Urinary bladder (tissue), 4 donors: Measurements from ENCODE around the gene PPP2R5E. TPM values are rescaled to one million over a fixed set of nuclear protein-coding genes. Genes with fewer than 3 reads are reported as not detected.

ENCODE experiments used
- DNase-seq: peaks from one replicate; pipeline ENCODE4 v3.0.0-alpha.2; 2015; ENCODE audit errors: extremely low spot score
- H3K27ac ChIP-seq: one replicate; pipeline ENCODE4 v1.5.1; 2013; ENCODE audit warnings: low read depth, mild to moderate bottlenecking, moderate library complexity
- H3K36me3 ChIP-seq: one replicate; pipeline ENCODE4 v1.6.1; 2013; ENCODE audit warnings: mild to moderate bottlenecking, moderate library complexity; ENCODE audit not compliant: insufficient read depth
- H3K4me1 ChIP-seq: one replicate; pipeline ENCODE4 v1.6.1; 2013; ENCODE audit warnings: mild to moderate bottlenecking, moderate library complexity; ENCODE audit not compliant: insufficient read depth
- H3K4me3 ChIP-seq: one replicate; pipeline ENCODE4 v1.5.1; 2013; ENCODE audit warnings: low read depth, low read length
- WGBS: extraction: QIAGEN DNeasy Blood & Tissue Kit; methylation state at CpG from one replicate; pipeline ENCODE4 v1.1.7; 2013; 5-methylcytosine and 5-hydroxymethylcytosine counted together
- polyA plus RNA-seq: library from polyadenylated mRNA; stranded (reverse); fragments of 200-250 nt; gene quantifications from one replicate; pipeline ENCODE4 v1.2.3, GENCODE V29; 2013
- small RNA-seq: library from RNA; depleted of rRNA; stranded (forward); fragments of <200 nt; gene quantifications from one replicate; pipeline ENCODE3, GENCODE V24; 2014
- total RNA-seq: library from RNA; depleted of rRNA; stranded (reverse); fragments of >200 nt; gene quantifications from one replicate; pipeline ENCODE4 v1.2.3, GENCODE V29; 2014
- donor health status: healthy with polysubstance abuse.
- donor health status: healthy.

The PPP2R5E gene
- total and polyA plus RNA-seq, 2 donors, result 16.5 to 41.7 TPM

- no peak for DNase-seq
- WGBS, result 54% methylated on average over 4 of the region's 4 CpGs
- Histone ChIP-seq H3K27ac (no peak overlapping the region), H3K4me3 (no peak overlapping the region), H3K36me3 (no peaks in the 10 kb centered on the region), H3K4me1 (no peaks in the 10 kb centered on the region)
Observed at GRCh38 chr14:63344336-63344735, 198.8 kb downstream of the PPP2R5E start.

- 89% methylated on average over 1 of the region's 1 CpG for WGBS
- Histone ChIP-seq H3K4me3 (no peak overlapping the region), H3K36me3 (no peaks in the 10 kb centered on the region), H3K27ac (no peak overlapping the region), H3K4me1 (no peaks in the 10 kb centered on the region)
- no peak for DNase-seq
Observed at GRCh38 chr14:63343878-63344277, 199.3 kb downstream of the PPP2R5E start.

DNA sequence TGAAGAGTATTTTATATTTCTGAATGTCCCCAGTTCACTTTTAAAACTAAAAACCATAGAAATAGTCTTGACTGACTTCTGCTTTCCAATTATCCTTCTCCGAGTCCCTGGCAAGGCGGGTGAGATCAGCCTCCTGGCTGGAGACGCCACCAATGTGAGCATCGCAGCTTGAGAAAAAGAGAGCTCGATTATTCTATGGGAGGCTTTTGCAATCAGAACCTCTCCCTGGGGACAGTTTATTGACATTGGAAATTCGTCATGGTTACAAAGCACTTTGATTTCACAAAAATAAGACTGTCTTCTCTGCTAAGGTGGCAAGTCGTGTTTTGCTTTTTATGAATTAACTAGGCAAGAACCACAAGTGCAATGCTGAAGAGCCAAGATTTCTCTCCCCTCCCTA is 200.8 kb downstream of the PPP2R5E start:
- DNase-seq, result no peak
- 75% methylated on average over 7 of the region's 7 CpGs for WGBS
- H3K4me3 ChIP-seq, result no peak overlapping the region

DNA sequence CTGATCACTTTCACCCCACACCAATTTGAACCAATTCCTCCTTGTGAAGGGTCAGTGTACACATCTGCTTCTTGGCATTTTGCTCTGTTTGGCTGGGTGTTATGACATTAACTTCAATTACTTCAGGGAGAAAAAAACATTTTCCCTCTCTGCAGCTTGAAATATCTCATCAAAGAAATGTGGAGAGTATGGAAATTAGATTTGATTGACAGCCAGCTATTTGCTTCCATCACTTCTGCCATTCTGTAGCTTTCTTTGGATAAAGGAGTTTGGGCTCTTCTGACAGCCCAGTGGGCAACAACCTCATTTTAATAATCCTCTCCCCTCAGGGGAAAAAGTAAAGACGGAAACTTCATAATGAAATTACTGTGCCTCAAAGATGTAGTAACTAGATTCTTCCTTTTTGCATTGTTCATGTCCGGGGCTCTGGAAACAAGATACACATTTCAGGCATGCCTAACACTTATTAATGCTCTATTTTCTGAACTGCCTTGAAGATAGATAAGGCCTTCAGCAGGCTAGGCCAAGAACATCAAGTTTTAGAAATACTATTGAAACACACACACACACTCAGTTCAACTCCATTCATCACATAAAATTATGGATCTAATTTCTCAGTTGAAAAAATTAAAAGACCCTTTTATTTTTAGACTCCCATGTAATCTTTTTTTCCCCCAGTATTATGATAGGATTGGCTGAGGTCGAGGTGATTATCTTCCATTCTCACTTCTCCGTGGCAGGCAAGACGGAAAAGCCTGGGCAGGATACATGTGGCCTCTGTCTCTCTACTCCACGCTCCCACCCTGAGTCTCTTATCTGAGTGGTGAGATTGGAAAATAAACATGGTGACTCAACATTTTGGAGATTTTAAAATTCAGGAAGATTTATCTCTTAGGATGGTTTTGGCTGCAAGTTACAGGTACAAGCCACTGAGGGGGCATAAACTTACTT is 214.1 kb downstream of the PPP2R5E start:
- WGBS, result 55% methylated on average over 6 of the region's 6 CpGs

More for the DNA sequence above, 200.8 kb downstream of the PPP2R5E start:
- H3K27ac ChIP-seq, result no peak overlapping the region
- H3K4me1 ChIP-seq, result no peaks in the 10 kb centered on the region
- H3K36me3 ChIP-seq, result no peaks in the 10 kb centered on the region

GRCh38 chr14:63326840-63327239 is 216.3 kb downstream of the PPP2R5E start:
- H3K27ac ChIP-seq, result no peak overlapping the region
- no peak overlapping the region for H3K4me3 ChIP-seq
- H3K4me1 ChIP-seq, result no peaks in the 10 kb centered on the region
- 87% methylated on average over 5 of the region's 5 CpGs for WGBS
- DNase-seq, result no peak
- H3K36me3 ChIP-seq, result no peaks in the 10 kb centered on the region

More for the DNA sequence above, 214.1 kb downstream of the PPP2R5E start:
- Histone ChIP-seq H3K27ac (no peak overlapping the region), H3K4me1 (no peaks in the 10 kb centered on the region), H3K36me3 (no peaks in the 10 kb centered on the region), H3K4me3 (no peak overlapping the region)
- no peak for DNase-seq

GRCh38 chr14:63322897-63323573 is 220.1 kb downstream of the PPP2R5E start:
- Histone ChIP-seq H3K27ac (no peak overlapping the region), H3K4me1 (no peaks in the 10 kb centered on the region), H3K4me3 (no peak overlapping the region), H3K36me3 (no peaks in the 10 kb centered on the region)
- no peak for DNase-seq
- WGBS, result 48% methylated on average over 9 of the region's 9 CpGs

GRCh38 chr14:63322472-63322871 is 220.7 kb downstream of the PPP2R5E start:
- no peak overlapping the region for H3K4me3 ChIP-seq
- DNase-seq, result no peak
- H3K27ac ChIP-seq, result no peak overlapping the region
- H3K4me1 ChIP-seq, result no peaks in the 10 kb centered on the region
- H3K36me3 ChIP-seq, result no peaks in the 10 kb centered on the region
- 96% methylated on average over 1 of the region's 1 CpG for WGBS

Small RNAs within 50 kb of the gene (small RNA-seq; reads per million reads assigned to genes)
- gene RF00601, result not detected

Other genes with a start within 250 kb of the PPP2R5E start
- gene GPHB5, start 224.4 kb downstream of the PPP2R5E start, total RNA-seq, result not detected
- not detected for gene GPHB5, start 224.4 kb downstream of the PPP2R5E start, polyA plus RNA-seq
- gene WDR89, start 98.5 kb upstream of the PPP2R5E start, total RNA-seq, result 28.3 TPM
- 8.1 TPM for gene WDR89, start 98.5 kb upstream of the PPP2R5E start, polyA plus RNA-seq
- gene SGPP1, start 184.7 kb upstream of the PPP2R5E start, total RNA-seq, result 40.1 TPM
- 13.0 TPM for gene SGPP1, start 184.7 kb upstream of the PPP2R5E start, polyA plus RNA-seq